GM19395 (cell line): Measurements from ENCODE around the gene EI24.
A peak's percentile ranks its signal among the peaks of the same experiment; 100 is the strongest.

ENCODE experiments used
- ATAC-seq: cut with Tn5 transposase; IDR thresholded peaks from one replicate; pipeline ENCODE4 v1.9.1; 2021; ENCODE audit warnings: mild to moderate bottlenecking, moderate library complexity; ENCODE audit not compliant: unreplicated experiment

EI24 gene

GRCh38 chr11:125578783-125579182, 9.5 kb downstream of the EI24 start:
- ATAC-seq = no peak

- no peak for ATAC-seq
Observed at GRCh38 chr11:125579811-125580210, 10.5 kb downstream of the EI24 start.

GRCh38 chr11:125583496-125583895, 14.2 kb downstream of the EI24 start:
- no peak for ATAC-seq

GRCh38 chr11:125585487-125585886, 16.2 kb downstream of the EI24 start:
- no peak for ATAC-seq

GRCh38 chr11:125586623-125587022, 17.3 kb downstream of the EI24 start:
- no peak for ATAC-seq

GRCh38 chr11:125587480-125587879, 18.2 kb downstream of the EI24 start:
- no peak for ATAC-seq

GRCh38 chr11:125588505-125588904, 19.2 kb downstream of the EI24 start:
- ATAC-seq = no peak

- peak; percentile 37 for ATAC-seq
Observed at GRCh38 chr11:125591649-125592304, 22.5 kb downstream of the EI24 start.

GRCh38 chr11:125592305-125593113, 23.2 kb downstream of the EI24 start, which contains the start of gene STT3A:
TSS of gene STT3A (plus strand) at chr11:125592852. CDS start at chr11:125595916, 3,064 bp downstream.
- ATAC-seq = peak; percentile 98

- no peak for ATAC-seq
Observed at GRCh38 chr11:125593114-125593820, 24.0 kb downstream of the EI24 start.

GRCh38 chr11:125594958-125595357, 25.7 kb downstream of the EI24 start:
- no peak for ATAC-seq

GRCh38 chr11:125600663-125601062, 31.4 kb downstream of the EI24 start:
- ATAC-seq = no peak

- ATAC-seq = no peak
Observed at GRCh38 chr11:125603207-125603606, 33.9 kb downstream of the EI24 start.

- ATAC-seq = no peak
Observed at GRCh38 chr11:125605417-125605816, 36.1 kb downstream of the EI24 start.

GRCh38 chr11:125609545-125609944, 40.3 kb downstream of the EI24 start:
- ATAC-seq = no peak

- no peak for ATAC-seq
Observed at GRCh38 chr11:125618383-125618782, 49.1 kb downstream of the EI24 start.

- ATAC-seq = no peak
Observed at GRCh38 chr11:125621995-125622394, 52.7 kb downstream of the EI24 start.

- no peak for ATAC-seq
Observed at GRCh38 chr11:125623064-125623463, 53.8 kb downstream of the EI24 start.

GRCh38 chr11:125624756-125625213, 55.5 kb downstream of the EI24 start, which contains the start of gene CHEK1:
TSS of gene CHEK1 (plus strand) at chr11:125625163. CDS start at chr11:125626769, 1,606 bp downstream.
- ATAC-seq = no peak

GRCh38 chr11:125625225-125625629, 56.0 kb downstream of the EI24 start:
- ATAC-seq = peak; percentile 41

GRCh38 chr11:125625630-125626287, 56.5 kb downstream of the EI24 start:
- peak; percentile 85 for ATAC-seq
